Measurements from ENCODE around the gene PFKM.
"Not testable (repeated sequence)": the region's sequence is repeated elsewhere in the genome, so short reads cannot be mapped to it uniquely, and the experiment has no call there.

Gene PFKM

DNA sequence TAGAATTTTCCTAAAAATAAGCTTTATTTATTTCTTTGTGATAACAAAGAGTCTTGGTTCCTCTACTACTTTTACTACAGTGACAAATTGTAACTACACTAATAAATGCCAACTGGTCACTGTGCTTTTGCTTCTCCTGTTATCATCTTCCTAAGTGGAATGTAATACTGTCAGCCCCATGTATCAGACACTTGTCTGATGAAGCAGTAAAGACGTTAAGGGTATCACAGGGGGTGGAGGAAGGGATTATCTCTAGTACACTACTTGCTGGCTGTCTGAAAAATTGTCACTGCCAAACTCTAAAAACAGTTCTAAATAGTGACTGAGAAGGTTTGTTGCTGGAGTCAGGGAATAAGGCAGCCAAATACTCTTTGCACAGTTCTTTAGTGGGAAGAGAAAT, 26.8 kb downstream of the PFKM start:
- ATAC-seq (ENCODE audit: insufficient read depth, low read depth) (no peak), DNase-seq (no peak)
- no peak for TF ChIP-seq EZH2 (IDR thresholded peaks at IDR 0.05; ENCODE audit: borderline replicate concordance, low read depth, low read length, severe bottlenecking)
- Histone ChIP-seq H3K9ac (ENCODE audit: low read depth, low read length) (no peak overlapping the region), H4K20me1 (ENCODE audit: insufficient read depth, low read length) (no peaks in the 10 kb centered on the region), H3K27me3 (ENCODE audit: insufficient read depth, low read length, poor library complexity) (no peaks in the 10 kb centered on the region), H2AFZ (ENCODE audit: low read depth, low read length) (no peak overlapping the region), H3K4me2 (ENCODE audit: insufficient read depth, low read length) (no peak overlapping the region), H3K36me3 (ENCODE audit: insufficient read depth, low read length) (peaks cover 87% of the 10 kb centered on the region), H3K79me2 (ENCODE audit: insufficient read depth, low read length) (no peaks in the 10 kb centered on the region), H3K4me3 (ENCODE audit: low read depth in 1 of 2, low read length in 2 of 2) (no peak overlapping the region), H3K27ac (ENCODE audit: low read length) (no peak overlapping the region), H3K9me3 (ENCODE audit: insufficient read depth, low read length, severe bottlenecking) (no peaks in the 10 kb centered on the region), H3K4me1 (ENCODE audit: insufficient read depth, low read length) (no peaks in the 10 kb centered on the region)

GRCh38 chr12:48151103-48151771, 32.1 kb downstream of the PFKM start:
- Histone ChIP-seq H3K9ac (ENCODE audit: low read depth, low read length) (no peak overlapping the region), H3K27ac (ENCODE audit: low read length) (no peak overlapping the region), H4K20me1 (ENCODE audit: insufficient read depth, low read length) (no peaks in the 10 kb centered on the region), H3K4me3 (ENCODE audit: low read depth in 1 of 2, low read length in 2 of 2) (no peak overlapping the region), H2AFZ (ENCODE audit: low read depth, low read length) (no peak overlapping the region), H3K4me2 (ENCODE audit: insufficient read depth, low read length) (no peak overlapping the region), H3K9me3 (ENCODE audit: insufficient read depth, low read length, severe bottlenecking) (no peaks in the 10 kb centered on the region), H3K4me1 (ENCODE audit: insufficient read depth, low read length) (peaks cover 11% of the 10 kb centered on the region), H3K36me3 (ENCODE audit: insufficient read depth, low read length) (peaks cover 66% of the 10 kb centered on the region), H3K27me3 (ENCODE audit: insufficient read depth, low read length, poor library complexity) (no peaks in the 10 kb centered on the region), H3K79me2 (ENCODE audit: insufficient read depth, low read length) (peaks cover 27% of the 10 kb centered on the region)
- TF ChIP-seq, protein P1, sequence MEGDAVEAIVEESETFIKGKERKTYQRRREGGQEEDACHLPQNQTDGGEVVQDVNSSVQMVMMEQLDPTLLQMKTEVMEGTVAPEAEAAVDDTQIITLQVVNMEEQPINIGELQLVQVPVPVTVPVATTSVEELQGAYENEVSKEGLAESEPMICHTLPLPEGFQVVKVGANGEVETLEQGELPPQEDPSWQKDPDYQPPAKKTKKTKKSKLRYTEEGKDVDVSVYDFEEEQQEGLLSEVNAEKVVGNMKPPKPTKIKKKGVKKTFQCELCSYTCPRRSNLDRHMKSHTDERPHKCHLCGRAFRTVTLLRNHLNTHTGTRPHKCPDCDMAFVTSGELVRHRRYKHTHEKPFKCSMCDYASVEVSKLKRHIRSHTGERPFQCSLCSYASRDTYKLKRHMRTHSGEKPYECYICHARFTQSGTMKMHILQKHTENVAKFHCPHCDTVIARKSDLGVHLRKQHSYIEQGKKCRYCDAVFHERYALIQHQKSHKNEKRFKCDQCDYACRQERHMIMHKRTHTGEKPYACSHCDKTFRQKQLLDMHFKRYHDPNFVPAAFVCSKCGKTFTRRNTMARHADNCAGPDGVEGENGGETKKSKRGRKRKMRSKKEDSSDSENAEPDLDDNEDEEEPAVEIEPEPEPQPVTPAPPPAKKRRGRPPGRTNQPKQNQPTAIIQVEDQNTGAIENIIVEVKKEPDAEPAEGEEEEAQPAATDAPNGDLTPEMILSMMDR (IDR thresholded peaks at IDR 0.05; ENCODE audit: borderline replicate concordance, extremely low read depth, low read length, poor library complexity, severe bottlenecking): no peak
- TF ChIP-seq EZH2 (IDR thresholded peaks at IDR 0.05; ENCODE audit: borderline replicate concordance, low read depth, low read length, severe bottlenecking): no peak
- no peak for DNase-seq
- ATAC-seq (ENCODE audit: insufficient read depth, low read depth): no peak

DNA sequence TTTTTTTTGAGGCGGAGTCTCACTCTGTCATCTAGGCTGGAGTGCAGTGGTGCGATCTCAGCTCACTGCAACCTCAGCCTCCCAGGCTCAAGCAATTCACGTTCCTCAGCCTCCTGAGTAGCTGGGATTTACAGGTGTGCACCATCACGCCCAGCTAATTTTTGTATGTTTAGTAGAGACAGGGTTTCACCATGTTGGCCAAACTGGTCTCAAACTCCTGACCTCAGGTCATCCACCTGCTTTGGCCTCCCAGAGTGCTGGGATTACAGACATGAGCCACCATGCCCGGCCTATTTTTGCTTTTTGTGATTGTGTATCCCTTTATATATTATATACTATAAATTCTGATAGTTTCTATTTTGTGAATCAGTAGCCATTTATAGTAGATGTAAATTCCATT, 36.6 kb downstream of the PFKM start:
- H3K4me3 ChIP-seq (ENCODE audit: low read depth in 1 of 2, low read length in 2 of 2); ATAC-seq (ENCODE audit: insufficient read depth, low read depth); H3K27me3 ChIP-seq (ENCODE audit: insufficient read depth, low read length, poor library complexity); H2AFZ ChIP-seq (ENCODE audit: low read depth, low read length); DNase-seq; H3K27ac ChIP-seq (ENCODE audit: low read length); H3K9me3 ChIP-seq (ENCODE audit: insufficient read depth, low read length, severe bottlenecking); H4K20me1 ChIP-seq (ENCODE audit: insufficient read depth, low read length); H3K9ac ChIP-seq (ENCODE audit: low read depth, low read length): not testable (repeated sequence)
- peaks cover 24% of the 10 kb centered on the region for H3K4me1 ChIP-seq (ENCODE audit: insufficient read depth, low read length)
- peak overlapping the region; percentile 96 for H3K4me2 ChIP-seq (ENCODE audit: insufficient read depth, low read length)
- H3K36me3 ChIP-seq (ENCODE audit: insufficient read depth, low read length): peaks cover 25% of the 10 kb centered on the region
- peaks cover 37% of the 10 kb centered on the region for H3K79me2 ChIP-seq (ENCODE audit: insufficient read depth, low read length)

DNA sequence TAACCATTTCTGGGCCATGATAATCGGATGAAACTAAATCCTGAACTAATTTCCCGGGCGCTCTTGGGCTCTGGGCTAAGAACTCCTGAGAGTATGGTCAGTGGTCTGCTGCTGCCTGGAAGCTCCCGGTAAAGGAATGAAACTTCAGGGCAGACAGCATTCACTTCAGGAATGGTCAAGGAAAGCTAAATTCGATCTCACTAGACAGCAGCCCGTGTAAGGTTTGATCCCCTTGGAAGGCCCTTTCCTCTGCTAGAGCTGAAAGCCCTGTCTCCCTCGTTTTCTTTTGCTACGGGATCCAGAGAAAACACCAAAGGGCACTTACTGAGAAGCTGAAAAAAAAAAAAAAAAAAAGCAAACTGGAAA, 37.5 kb downstream of the PFKM start:
- peak overlapping the region; percentile 48 to 77 for H3K4me3 ChIP-seq (ENCODE audit: low read depth in 1 of 2, low read length in 2 of 2)
- H3K79me2 ChIP-seq (ENCODE audit: insufficient read depth, low read length): peaks cover 37% of the 10 kb centered on the region
- no peak for DNase-seq
- peaks cover 24% of the 10 kb centered on the region for H3K4me1 ChIP-seq (ENCODE audit: insufficient read depth, low read length)
- peak overlapping the region; percentile 85 for H3K27ac ChIP-seq (ENCODE audit: low read length)
- peak overlapping the region; percentile 96 for H3K4me2 ChIP-seq (ENCODE audit: insufficient read depth, low read length)
- peak overlapping the region; percentile 83 for H2AFZ ChIP-seq (ENCODE audit: low read depth, low read length)
- H3K9ac ChIP-seq (ENCODE audit: low read depth, low read length): peak overlapping the region; percentile 80
- H3K27me3 ChIP-seq (ENCODE audit: insufficient read depth, low read length, poor library complexity): no peaks in the 10 kb centered on the region
- no peaks in the 10 kb centered on the region for H4K20me1 ChIP-seq (ENCODE audit: insufficient read depth, low read length)
- no peak for ATAC-seq (ENCODE audit: insufficient read depth, low read depth)
- TF ChIP-seq EZH2 (IDR thresholded peaks at IDR 0.05; ENCODE audit: borderline replicate concordance, low read depth, low read length, severe bottlenecking): no peak
- TF ChIP-seq, protein P1 (IDR thresholded peaks at IDR 0.05; ENCODE audit: borderline replicate concordance, extremely low read depth, low read length, poor library complexity, severe bottlenecking): no peak
- no peaks in the 10 kb centered on the region for H3K9me3 ChIP-seq (ENCODE audit: insufficient read depth, low read length, severe bottlenecking)
- peaks cover 17% of the 10 kb centered on the region for H3K36me3 ChIP-seq (ENCODE audit: insufficient read depth, low read length)
